Breast epithelium (tissue), 3 donors: Measurements from ENCODE around the gene NHLH1.

Experiments used
- CTCF ChIP-seq, 3 donors: fragments of 450-650 bp; IDR thresholded peaks; one replicate each; pipeline ENCODE4 v1.5.1; 2016 to 2017; ENCODE audit warnings: antibody characterized with exemption in 3 of 3, mild to moderate bottlenecking in 3 of 3, moderate library complexity in 3 of 3
- POLR2A ChIP-seq: fragments of 450-650 bp; IDR thresholded peaks from one replicate; pipeline ENCODE4 v1.6.1; 2016; ENCODE audit warnings: antibody characterized with exemption, mild to moderate bottlenecking, moderate library complexity

- TF ChIP-seq CTCF (IDR thresholded peaks at IDR 0.05) (no peak), POLR2A (no peak)
These were observed 34.0 kb downstream of the NHLH1 start for GRCh38 chr1:160400646-160401486.
